Panc1 (cell line): ENCODE measurements around the gene RPS14. TPM values are rescaled to one million over a fixed set of nuclear protein-coding genes. Genes with fewer than 3 reads are reported as not detected.

Source experiments
- ATAC-seq: fragments of 200-7000 bp; cut with Tn5 transposase; 2 replicates; pipeline ENCODE4 v1.9.1; 2020; ENCODE audit warnings: mild to moderate bottlenecking, moderate library complexity
- BruUV-seq: library from RNA; stranded (reverse); fragments of 400-500 nt; replicated peaks from 2 replicates; lab custom pipeline; 2021; lab: Mats Ljungman, UMichigan
- CTCF ChIA-PET: fragments of 300-600 bp; sonication (Branson Sonifier 250); formaldehyde crosslinking; loops from one replicate; lab custom pipeline; 2022; ENCODE audit warnings: antibody characterized with exemption; lab: Charles Lee
- POLR2A ChIA-PET: fragments of 300-600 bp; sonication (Branson Sonifier 250); formaldehyde crosslinking; loops from one replicate; lab custom pipeline; 2022; ENCODE audit warnings: antibody characterized with exemption; lab: Charles Lee
- DNase-seq: peaks from one replicate; pipeline ENCODE4 v3.0.0-alpha.2; 2010; ENCODE audit warnings: low read depth, low spot score
- H3K27ac ChIP-seq: 2 replicates; pipeline ENCODE4 v1.5.1; 2011; ENCODE audit warnings: mild to moderate bottlenecking, low read length, inconsistent platforms
- H3K27me3 ChIP-seq: fragments of 200-500 bp; sonication (Bioruptor generic); 2 replicates; pipeline ENCODE4 v1.6.0; 2014; ENCODE audit warnings: low read length, inconsistent platforms; ENCODE audit not compliant: control insufficient read depth, insufficient read depth
- H3K36me3 ChIP-seq: fragments of 200-500 bp; sonication (Bioruptor generic); 2 replicates; pipeline ENCODE4 v1.5.1; 2014; ENCODE audit warnings: inconsistent platforms, mild to moderate bottlenecking, low read length, moderate library complexity; ENCODE audit not compliant: control insufficient read depth, insufficient read depth
- H3K4me1 ChIP-seq: 2 replicates; pipeline ENCODE4 v1.5.1; 2011; ENCODE audit warnings: inconsistent platforms, mild to moderate bottlenecking, low read length, moderate library complexity; ENCODE audit not compliant: control insufficient read depth, insufficient read depth
- H3K4me3 ChIP-seq, 2 experiments: 2 replicates each; pipeline ENCODE4 v1.5.1; 2011 to 2012; ENCODE audit warnings: low read depth in 2 of 2, low read length in 2 of 2, mild to moderate bottlenecking in 2 of 2, inconsistent platforms in 1 of 2, moderate library complexity in 1 of 2
- H3K9me3 ChIP-seq: fragments of 200-500 bp; sonication (Bioruptor generic); 2 replicates; pipeline ENCODE4 v1.5.1; 2014; ENCODE audit warnings: low read depth, mild to moderate bottlenecking, inconsistent platforms, low read length, moderate library complexity; ENCODE audit not compliant: control insufficient read depth, insufficient read depth
- CTCF ChIP-seq: fragments of 450-650 bp; IDR thresholded peaks from 2 replicates; pipeline ENCODE4 v1.5.1; 2017; ENCODE audit warnings: mild to moderate bottlenecking
- POLR2AphosphoS5 ChIP-seq: IDR thresholded peaks from 2 replicates; pipeline ENCODE4 v1.6.1; 2012; ENCODE audit warnings: mild to moderate bottlenecking, low read depth, low read length, moderate library complexity
- REST ChIP-seq, 2 experiments: IDR thresholded peaks; 2 replicates each; pipeline ENCODE4 v1.6.1; 2011 to 2012; ENCODE audit warnings: low read depth in 2 of 2, control low read depth in 1 of 2, low read length in 1 of 2, mild to moderate bottlenecking in 1 of 2, moderate library complexity in 1 of 2; ENCODE audit not compliant: insufficient read depth in 1 of 2
- SIN3A ChIP-seq: IDR thresholded peaks from 2 replicates; pipeline ENCODE4 v1.6.1; 2012; ENCODE audit warnings: low read depth, mild to moderate bottlenecking, low read length, moderate library complexity, borderline replicate concordance; ENCODE audit not compliant: insufficient read depth
- TCF7L2 ChIP-seq: IDR thresholded peaks from 2 replicates; pipeline ENCODE4 v1.6.1; 2011; ENCODE audit warnings: mild to moderate bottlenecking, low read depth, low read length, inconsistent platforms
- in situ Hi-C: cut with HindIII; loops from 2 replicates; pipeline ENCODE4 v1.10.0; 2016; ENCODE audit warnings: low sequenced_read_pairs, low pct_unique_long_range_greater_than_20kb
- intact Hi-C: fragments of 100-400 bp; cut with micrococcal nuclease; formaldehyde crosslinking; loops from one replicate; pipeline ENCODE4 v1.10.0; 2022; ENCODE audit not compliant: unreplicated experiment
- total RNA-seq: library from RNA; stranded (reverse); gene quantifications from one replicate; pipeline ENCODE4 v1.2.1, GENCODE V29; 2021; ENCODE audit not compliant: unreplicated experiment

Gene RPS14
- total RNA-seq, 1 experiment from 2014 or later, result 1,959 TPM

GRCh38 chr5:150444770-150445169 lies 4.8 kb downstream of the RPS14 start:
- DNase-seq (no peak), ATAC-seq (no peak)
- intact Hi-C loops, result no loop called here
- H3K27ac ChIP-seq, result no peak overlapping the region
- no peaks in the 10 kb centered on the region for H3K9me3 ChIP-seq
- peaks cover 40% of the 10 kb centered on the region for H3K36me3 ChIP-seq
- H3K4me1 ChIP-seq, result peaks cover 28% of the 10 kb centered on the region
- ChIA-PET POLR2A (no interaction called here), CTCF (interaction anchor here (1.1 kb wide), 1 partner anchor 9 kb away, joined by 3 read pairs; no protein-coding TSS in a partner anchor)
- H3K4me3 ChIP-seq, result no peak overlapping the region
- in situ Hi-C loops, result no loop called here
- H3K27me3 ChIP-seq, result no peaks in the 10 kb centered on the region
- TF ChIP-seq SIN3A (no peak), CTCF (no peak)
- no TSS peak for BruUV-seq

GRCh38 chr5:150443242-150444075 lies 6.1 kb downstream of the RPS14 start:
- DNase-seq (no peak), ATAC-seq (peak; percentile 30; the same call in 1 of the 2 replicates)
- Histone ChIP-seq H3K27ac (no peak overlapping the region), H3K9me3 (no peaks in the 10 kb centered on the region), H3K4me1 (peaks cover 28% of the 10 kb centered on the region), H3K36me3 (peaks cover 33% of the 10 kb centered on the region), H3K4me3 (no peak overlapping the region), H3K27me3 (no peaks in the 10 kb centered on the region)
- no TSS peak for BruUV-seq
- POLR2A ChIA-PET, result no interaction called here
- in situ Hi-C loops, result no loop called here
- CTCF ChIA-PET, result no interaction called here
- TF ChIP-seq CTCF (no peak), POLR2AphosphoS5 (0 out of 2 replicates have a peak, but pooled peaks have one; percentile 0)
- intact Hi-C loops, result no loop called here

GRCh38 chr5:150442699-150443080 lies 6.8 kb downstream of the RPS14 start:
- Histone ChIP-seq H3K4me3 (no peak overlapping the region), H3K36me3 (peaks cover 26% of the 10 kb centered on the region), H3K4me1 (peaks cover 21% of the 10 kb centered on the region), H3K27me3 (no peaks in the 10 kb centered on the region), H3K9me3 (no peaks in the 10 kb centered on the region), H3K27ac (0 out of 2 replicates have a peak overlapping the region, but pooled peaks have one; percentile 11)
- BruUV-seq, result no TSS peak
- CTCF ChIA-PET, result no interaction called here
- ATAC-seq (peak; percentile 35), DNase-seq (no peak)
- in situ Hi-C loops (no loop called here), intact Hi-C loops (no loop called here)
- POLR2A ChIA-PET, result interaction anchor here (0.6 to 0.7 kb wide), 2 partner anchors 51 to 262 kb away, joined by 3 read pairs; no protein-coding TSS in a partner anchor
- no peak for TF ChIP-seq CTCF
- TF ChIP-seq POLR2AphosphoS5, result peak; percentile 70
- no peak for TF ChIP-seq TCF7L2
- TF ChIP-seq SIN3A, result no peak
- no peak for TF ChIP-seq REST (IDR thresholded peaks at IDR 0.05; ENCODE audit: insufficient read depth in 1 of 2, low read depth in 2 of 2, low read length in 1 of 2)
